NCI-H82 treated with DMSO at 0.1 percent for 48 hours (cell line): ENCODE measurements around the gene RAB6B.

ENCODE experiments used
- DNase-seq: peaks from one replicate; lab custom pipeline; 2025; ENCODE audit not compliant: unreplicated experiment; lab: John Stamatoyannopoulos, UW

Gene RAB6B

DNA sequence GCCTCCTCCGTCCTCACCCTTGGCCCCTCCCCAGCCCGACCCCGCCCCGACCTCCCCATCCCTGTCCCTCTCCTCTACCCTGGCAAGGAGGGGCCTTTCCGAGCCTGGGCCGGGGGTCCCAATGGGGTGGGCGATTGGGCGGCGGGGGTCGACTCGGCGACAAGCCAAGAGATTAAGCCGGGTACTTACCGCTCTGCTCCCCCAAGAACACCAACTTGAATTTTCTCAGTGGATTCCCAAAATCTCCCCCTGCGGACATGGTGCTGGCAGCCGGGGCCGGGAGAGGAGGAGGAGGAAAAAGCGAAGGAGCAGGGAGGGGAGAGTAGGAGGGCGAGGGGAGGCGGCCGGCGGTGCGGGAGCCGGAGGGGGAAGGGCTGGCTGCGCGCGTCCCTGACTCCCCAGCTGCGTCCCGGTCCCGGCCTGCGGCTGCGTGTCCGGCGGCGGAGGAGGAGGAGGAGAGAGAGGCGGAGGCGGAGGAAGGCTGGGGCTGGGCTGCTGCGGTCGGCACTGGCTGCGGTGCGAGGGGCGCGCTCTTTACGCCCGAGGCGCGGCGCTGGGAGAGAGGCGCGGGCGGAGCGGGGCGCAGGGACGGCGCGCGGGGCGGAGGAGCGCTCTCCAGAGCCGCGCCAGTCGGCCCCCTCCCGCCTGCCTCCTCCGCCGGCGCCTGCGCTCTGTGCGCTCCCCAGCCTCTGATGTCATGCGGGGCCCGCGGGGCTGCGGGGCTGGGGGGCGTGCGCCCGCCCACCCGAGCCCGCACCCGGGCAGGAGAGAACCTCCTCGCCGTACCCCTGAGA is at the start of gene RAB6B:
RAB6B (minus strand) TSS at position 675 of the 794 bp plus-strand sequence; CDS start at position 259, 416 bp downstream.
- DNase-seq: no peak

DNA sequence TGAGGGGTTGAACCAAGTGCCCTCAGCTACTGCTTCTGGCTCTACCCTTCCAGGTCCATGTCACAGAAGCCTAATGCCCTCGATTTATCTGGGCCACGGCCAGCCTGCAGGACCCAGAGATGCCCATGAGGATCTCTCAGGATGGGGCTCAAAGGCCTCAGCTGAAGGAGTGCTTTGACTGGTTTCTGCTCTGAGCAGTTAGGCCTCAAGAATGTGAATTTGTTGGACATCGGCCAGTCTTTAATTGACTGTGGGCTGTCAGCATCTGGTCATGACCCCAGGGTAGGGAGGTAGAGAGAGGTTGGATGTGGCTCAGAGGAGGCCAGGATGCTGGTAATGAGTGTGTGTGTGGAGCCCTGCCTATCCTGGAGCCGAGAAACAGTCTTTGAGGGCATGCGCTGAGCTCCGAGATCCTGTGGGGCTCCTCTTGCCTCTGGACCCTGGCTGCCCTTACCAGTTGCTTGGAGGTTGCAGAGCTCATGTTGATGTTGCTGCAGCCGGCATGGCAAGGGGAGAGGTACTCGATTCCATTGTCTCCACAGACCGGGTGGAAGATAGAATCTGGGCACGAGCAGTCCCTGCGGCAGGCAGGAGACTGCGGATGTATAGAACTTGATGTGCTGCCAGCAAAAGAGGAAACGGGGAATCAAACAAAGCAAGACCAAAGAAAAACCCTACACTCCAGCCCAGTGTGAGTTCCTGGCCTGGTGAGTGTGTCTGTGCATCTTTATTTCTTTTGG is 49.1 kb upstream of the RAB6B start:
- no peak for DNase-seq

DNA sequence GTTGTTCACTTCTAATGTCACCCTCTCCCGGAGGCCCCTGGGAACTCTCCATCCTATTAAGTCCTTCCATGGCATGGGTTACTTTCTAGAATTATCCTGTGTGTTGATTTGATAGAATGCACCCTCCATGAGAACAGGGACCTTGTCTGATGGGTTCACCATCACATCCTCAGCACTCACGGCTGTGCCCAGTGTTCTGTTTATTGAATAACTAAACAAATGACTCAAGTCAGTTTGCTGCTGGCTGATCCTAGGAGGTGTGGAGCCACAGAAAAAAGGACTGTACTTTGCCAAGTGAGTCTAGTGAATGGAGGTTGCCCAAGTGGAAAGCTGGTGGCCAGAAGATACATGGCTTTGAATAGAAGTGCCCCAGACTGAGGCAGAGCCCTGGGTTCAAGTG is 48.5 kb upstream of the RAB6B start:
- no peak for DNase-seq

DNA sequence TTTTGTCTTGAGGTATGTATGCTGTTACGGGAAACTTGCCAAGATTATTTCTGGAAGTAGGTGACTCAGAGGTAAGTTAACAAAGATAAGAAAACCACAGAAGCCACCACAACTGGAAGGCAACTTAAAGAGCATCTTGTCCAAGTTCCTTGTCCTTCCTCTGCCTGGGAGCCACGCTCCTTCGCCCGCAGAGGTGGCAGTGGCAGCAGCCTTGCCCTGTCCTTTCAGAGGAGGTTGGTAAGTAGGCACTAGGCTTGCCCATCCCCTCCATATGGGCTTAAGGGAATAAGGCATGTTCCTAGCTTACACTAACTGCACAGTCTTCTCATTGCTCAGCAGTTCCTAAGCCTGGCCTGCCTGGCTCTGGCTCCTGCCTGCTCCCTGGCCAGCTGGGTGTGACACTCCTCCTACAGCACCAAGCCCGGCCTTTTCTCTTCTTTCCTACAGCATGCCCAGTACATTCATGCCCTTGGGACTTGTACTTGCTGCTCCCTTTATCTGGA is 48.0 kb upstream of the RAB6B start:
- no peak for DNase-seq

DNA sequence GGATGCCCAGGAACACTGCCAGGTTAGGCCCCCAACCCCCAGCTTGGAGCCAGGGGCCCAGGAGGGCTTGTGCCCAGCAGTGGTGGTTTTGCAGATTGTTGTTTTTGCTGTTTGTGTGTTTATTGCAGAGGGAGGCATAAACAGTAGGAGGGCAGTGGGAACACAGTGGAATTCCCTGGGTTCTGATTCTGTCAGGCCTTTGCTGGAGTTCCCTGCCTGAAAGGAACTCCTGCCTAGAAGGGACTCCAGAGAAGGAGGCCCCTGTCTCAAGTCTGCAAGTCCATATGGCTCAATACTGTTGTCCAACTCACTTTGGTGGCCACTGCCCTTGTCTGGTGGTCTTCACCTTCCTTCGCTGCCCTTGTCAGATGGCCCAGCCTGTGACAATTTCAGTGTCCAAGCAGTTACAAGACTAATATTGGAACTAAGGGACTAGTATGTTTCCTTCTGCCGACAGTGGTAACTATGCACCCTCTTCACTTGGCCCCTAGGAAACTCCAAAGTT is 47.4 kb upstream of the RAB6B start:
- no peak for DNase-seq

DNA sequence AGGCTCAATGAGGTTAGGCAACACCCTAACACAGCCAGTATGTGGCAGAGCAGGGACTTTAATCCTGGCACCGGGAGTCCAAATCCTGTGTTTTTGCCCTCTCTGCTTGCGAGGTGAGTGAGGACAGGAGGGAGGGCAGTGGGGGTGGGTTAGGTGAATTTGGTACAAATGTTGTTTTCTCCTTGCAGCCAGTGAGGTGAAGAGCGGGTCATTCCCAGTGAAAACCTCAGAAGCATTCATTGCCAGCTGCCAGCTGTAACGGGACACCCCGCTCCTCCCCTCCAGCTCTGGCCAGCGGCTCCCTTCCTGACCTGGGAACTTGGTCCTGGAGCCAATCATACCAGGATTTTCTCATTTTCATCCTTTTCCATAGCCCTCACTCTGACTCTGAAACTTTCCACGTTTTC is 45.7 kb upstream of the RAB6B start:
- DNase-seq: no peak

DNA sequence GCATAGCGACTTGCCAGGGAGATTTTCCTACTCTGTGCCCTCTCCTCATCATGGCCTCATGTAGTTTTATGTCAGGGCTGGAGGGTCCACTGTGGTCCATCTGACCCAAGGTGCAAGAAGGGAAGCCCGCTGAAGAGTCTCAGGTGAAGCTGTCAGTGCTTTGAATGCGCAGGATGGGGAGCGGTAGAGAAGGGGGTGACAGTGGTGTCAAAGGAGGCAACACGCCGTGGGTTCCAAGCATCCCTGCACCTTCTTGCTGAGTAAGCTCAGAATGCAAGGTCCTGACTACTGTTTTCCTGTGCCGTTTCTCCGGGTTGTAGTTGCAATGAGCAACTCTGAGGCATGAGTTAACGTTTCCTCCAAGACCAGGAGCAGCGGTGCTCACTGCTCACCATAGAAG is 44.9 kb upstream of the RAB6B start:
- no peak for DNase-seq

DNA sequence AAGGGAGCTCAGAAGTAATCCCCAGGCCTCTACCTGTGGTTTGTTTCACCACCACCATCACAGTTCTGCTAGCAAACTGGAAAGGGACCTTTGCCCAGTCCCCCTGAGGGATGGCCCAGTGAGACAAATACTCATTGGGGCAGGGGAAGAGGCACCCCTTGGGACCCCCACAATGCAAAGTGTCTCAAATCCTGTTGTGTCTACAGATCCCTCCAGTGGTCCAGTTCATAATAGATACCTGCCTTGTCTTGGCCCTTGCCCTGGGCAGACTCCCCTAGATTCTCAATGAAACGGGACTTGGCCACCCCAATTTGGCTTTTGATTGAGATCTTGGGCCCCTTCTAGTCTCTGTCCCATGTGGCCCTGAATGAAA is 43.8 kb upstream of the RAB6B start:
- no peak for DNase-seq

DNA sequence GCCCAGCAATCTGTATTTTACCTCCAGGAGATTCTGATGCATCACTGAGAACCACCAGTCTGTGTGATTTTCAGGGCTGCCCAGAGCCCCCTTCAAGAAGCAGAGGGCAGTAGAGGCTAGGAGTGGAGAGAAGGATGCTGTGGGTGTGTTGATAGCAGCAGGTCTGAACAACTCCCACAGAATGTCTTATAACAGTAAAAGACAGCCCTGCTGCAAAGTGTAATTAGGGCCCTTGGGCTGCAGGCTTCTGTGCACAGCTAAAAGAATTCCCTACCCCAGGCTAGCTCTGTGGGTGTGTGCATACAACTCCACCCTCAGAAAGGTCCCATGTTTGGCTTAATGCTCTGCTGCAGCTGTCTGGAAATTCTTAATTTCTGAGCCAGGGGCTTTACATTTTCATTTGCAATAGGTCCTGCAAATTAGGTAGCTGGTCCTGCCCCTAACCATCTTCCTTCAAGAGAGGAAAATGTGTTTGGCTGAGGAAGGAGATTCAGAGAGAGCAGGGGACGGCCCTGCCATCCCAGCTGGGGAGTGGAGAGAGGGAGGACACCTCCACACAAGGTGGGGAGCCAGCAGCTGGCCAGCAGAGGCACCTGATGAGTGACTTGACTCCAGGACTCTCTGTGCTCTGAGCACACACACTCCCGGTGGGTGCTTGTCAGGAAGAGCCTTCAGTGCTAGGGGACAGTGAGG is 43.2 kb upstream of the RAB6B start:
- no peak for DNase-seq

DNA sequence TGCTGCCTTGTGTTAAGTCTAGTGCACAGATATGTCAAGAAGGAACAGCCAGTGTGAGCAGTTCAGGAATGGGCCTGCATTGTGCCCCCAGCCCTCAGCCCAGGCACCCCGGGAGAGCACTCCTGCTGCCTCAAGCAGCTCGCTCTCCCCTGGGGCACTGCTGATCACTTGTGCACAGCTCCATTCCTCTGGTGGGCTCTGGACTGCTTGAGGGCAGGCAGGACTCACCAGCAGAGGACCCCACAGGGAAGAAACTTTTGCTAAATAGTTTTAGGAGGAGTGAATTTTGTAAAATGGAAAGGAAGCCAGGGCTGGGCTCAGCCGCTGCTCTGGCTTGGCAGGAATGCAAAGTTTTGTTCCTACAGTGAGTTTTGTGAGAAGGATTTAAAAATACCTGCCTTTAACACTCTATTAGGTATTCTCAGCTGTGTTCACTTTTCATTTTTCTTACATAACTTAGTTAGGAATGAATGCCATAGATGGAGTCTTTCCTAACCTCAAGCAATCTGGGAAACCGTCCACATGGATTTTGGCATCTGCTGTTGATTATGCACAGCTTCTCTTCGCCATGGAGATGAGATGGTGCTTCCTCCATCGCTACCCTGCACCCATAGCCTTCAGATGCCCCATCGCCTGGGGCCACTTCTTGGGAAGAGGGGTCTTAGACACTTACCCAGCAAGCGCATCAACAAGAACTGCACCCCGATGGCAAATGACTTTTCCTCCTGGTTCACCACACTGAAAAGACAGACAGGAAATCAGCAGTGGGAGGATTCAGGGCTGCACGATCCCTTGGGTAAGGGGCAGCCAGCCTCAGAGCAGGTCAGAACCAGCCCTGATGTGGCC is 42.3 kb upstream of the RAB6B start:
- DNase-seq: no peak

DNA sequence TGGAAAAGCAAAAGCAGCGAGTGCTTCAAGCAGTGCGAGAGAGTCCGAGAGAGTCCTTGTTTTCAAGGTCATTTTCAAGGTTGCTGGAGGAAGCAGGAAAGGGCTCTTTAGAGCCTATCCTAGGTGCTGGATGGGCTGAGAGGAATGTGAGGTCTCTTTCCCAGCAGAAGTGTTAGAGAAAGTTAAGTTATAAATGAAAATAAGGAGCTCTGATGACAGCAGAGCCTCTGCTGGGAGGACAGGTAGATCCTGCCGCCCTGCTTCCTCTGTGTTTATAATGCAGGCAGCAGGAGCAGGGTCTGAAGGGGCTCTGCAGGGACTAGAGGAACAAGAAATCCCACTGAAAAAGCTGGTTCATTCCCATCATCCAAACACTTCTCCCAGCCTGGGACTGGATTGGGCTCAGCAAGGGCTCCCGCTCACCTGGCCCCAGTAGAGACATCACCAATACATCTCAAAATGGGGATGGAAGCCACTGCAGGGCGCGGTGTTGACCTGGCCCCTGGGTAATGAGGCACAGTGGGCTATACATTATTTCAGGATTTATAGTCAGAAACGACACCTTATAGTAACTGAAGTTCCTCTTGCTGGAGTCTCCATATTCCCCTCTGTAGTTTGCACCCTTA is 41.5 kb upstream of the RAB6B start:
- DNase-seq: no peak

DNA sequence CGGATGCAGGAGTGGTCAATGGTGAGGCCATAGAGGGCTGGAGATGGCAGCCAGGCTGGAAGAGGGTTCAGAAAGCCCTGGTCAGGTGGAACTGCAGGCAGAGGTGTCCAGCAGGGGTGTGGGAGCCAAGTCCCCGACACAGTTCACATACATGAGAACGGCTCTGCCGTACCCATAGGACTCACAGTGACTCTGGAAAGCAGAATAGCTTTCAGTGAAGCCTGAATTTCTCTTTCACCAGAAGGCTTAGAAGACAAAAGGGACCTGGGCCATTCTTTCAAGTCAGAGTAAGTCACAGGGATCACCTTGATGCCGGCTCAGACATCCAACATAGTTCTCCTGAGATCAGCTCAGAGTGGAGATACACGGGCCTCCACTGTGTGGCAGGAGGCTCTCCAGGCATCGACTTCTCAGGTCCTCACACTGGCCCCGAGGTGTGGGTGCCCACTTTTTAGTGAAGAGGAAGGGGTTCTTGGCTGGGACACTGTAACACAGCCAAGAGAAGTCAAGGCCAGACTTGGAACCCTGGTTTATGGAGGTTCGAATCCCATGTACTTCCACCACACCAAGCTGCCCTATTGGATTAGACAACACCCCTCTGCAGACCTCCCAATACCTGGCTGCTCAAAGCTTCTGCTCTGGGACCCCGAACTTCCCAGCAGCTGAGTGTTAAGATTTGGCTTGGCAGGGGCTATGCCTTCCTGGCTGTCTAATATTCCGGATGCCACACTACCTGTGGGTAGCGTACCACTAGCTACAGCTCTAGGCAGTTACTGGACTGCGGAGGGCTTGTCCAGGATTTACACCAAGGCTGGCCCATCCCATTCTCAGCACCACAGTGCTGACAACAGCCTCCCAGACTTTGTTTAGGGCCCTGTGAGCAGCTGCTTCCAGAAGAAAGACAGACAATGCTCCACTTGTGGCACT is 40.4 kb upstream of the RAB6B start:
- no peak for DNase-seq

DNA sequence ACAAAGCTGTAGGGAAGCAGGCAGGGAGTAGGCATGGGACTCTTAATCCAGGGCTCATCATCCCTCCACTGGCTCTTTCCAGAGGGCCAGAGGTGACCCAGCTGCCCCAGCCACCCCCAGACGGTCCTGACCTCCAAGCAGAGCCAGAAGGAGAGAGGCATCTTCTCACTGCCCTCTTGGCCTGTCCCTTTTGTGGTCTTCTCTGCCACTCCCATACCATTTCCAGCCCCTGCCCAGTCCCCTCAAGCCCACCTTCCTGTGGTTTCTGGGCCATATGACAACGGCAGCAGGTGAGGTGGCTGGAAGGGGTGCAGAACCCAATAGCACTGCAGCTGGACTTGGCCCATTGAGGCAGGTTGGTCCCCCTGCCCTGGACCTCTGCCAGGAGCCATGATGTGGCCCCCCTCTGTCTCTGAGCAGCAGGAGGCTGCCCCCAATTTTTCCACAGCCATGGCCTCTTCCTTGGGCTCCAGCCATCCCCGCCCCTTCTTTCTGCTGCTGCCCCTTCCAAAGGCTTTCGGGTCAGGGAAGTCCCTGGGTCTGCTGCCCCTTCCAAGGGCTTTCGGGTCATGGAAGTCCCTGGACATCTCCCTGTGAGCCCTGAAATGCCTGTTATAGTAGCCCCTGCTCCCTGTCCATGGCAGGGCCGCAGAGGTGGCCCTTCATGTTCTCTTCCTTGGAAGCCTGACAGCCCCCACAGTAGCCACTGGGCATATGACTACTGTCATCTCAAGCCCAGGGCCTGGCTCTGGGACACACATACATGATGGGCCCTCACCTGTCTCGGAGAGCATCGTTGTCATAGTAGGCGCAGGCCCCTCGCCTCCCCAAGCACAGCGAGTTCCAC is 39.5 kb upstream of the RAB6B start:
- DNase-seq: no peak

DNA sequence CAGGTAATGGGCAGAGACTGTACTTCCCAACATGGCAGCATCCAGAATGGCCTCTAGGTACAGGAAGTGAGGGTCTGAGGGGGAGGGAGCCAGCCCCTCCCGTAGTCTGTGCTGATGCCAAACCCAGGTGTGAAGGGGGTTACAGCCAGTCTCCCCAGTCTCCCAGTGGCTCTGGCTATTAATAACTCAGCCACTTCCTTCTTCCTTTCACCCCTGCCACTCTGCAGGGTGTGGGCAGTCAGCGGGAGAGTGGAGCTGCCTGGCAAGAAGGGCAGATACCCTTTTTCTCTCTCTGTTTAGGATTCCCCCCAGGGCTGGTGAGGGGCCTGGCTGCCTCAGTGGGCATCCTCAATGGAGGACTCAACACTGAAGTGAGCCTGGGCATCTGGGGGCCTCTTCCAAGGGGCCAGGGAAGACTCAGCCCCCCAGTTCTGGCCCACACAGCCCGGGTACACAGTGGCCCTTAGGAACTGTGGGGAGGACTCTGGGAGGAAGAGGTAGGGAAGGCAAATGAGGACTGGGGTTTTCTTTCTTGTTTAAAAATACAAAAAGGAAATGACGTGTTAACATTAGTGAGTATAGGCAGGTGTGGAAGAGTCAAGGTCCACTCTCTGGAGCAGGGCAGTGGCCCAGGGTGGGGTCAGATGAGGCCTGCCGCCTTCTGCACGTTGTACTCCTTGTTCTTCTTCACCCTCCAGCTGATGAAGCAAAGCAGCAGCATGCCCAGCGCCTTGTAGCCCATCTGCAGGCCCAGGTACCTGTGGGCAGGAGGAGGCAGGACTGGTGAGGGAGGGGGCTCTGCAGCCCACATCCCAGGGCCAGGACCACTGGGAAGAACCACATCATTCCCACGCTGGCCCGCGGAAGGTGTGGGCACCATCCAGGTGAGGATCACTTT is 38.6 kb upstream of the RAB6B start:
- DNase-seq: no peak

DNA sequence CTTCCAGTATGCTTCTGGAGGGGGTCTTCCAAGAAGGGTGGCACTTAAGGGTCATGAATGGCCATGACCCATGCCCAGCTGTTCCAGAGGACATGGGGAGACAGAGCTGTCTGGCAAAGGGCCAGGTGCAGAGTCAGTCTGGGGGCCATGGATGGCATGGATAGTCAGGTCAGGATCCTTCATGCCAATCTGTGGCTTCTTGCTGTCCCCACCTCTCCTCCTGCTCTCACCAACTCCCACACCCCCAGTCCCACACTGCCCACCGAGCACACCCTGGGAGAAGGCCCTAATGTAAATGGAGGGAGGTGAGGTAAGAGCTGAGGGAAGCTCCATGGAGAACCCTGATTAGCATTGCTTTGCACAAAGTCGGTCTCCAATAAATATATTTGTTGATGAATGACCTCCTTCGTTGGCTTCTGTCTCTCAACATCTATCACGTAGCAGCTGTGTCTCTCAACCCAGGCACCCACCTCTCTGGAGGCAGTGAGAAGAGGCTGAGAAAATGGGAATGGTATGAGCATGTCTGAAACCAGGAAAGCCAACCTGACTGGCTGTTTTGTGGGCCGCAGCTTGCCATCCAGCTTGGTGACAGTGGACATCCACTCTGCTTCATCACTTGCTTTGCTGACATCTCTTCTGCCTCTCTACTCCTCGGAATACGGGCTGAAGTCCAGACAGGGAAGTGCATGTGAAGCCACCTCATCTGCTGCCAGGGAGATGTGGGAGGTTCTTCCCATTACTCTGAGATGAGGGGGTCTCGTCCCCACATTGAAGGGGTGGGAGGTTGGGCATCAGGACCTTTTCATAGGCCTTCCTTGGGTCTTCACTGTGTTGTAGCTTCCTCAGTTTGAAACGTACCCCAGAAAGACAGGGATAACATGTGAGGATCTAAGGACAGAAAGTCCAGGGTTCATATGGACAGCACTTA is 37.7 kb upstream of the RAB6B start:
- no peak for DNase-seq

DNA sequence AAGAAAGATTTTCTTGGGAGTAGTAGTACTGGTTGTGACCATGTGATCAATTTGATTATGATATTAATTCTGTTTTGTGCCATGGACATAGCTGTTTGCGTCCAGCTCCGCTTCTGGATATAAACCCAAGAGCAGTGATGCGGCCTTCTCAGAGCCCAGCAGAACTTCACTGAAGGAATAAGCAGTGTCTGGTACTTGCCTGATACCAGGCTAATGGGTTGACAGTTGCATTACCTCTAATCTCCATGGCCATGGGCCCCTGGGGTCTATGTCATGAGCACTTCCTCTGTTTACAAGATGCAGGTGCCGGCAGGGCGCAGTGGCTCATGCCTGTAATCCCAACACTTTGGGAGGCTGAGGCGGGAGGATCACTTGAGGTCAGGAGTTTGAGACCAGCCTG is 36.3 kb upstream of the RAB6B start:
- DNase-seq: no peak
